Activated CD4-positive, CD25-positive, alpha-beta regulatory T cell treated with anti-CD3 and anti-CD28 coated beads, Interleukin-2, amount 50 U/mL, for 24 hours (primary cell): ENCODE results near the gene LEMD1.
"Not testable (repeated sequence)": the region's sequence is repeated elsewhere in the genome, so short reads cannot be mapped to it uniquely, and the experiment has no call there.

ENCODE experiments used
- ATAC-seq, 2 donors: fragments of 150-1000 bp; cut with Tn5 transposase; one replicate each; pipeline ENCODE4 v1.10.0; 2021; ENCODE audit warnings: mild to moderate bottlenecking in 1 of 2, moderate library complexity in 1 of 2

Gene LEMD1

DNA sequence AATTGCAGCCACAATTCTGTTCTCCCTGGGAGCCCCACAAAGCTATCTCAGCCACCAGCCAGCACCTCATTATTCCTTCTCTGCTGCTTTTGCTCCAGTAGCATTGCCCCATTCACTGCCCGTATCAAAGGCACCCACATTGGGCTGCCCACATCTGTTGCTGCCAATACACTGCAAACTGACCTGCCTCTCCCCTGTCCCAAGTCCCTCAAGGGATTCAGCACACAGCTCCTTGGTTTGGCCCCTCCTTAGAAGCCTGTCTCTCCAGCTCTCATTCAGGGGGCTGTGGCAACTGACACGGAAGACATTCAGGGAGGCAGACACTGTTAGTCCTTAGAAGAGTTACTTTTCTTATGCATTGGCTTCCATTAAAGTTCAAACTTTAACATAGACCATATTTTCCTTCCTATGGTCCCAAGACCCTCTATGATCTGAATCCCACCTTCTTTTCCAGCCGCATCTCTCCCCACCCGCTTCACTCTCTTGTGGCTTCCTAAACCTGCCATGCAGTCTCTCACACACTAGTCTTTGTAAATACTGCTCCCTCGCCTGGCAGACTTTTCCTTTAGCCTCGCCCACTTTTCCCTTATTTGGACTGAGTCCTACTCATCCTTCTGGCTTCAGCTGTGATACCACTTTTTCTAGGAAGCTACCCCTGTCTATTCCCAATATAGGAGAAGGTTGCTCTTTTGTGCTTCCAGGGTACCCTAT lies 45.9 kb downstream of the LEMD1 start:
- ATAC-seq: no peak

DNA sequence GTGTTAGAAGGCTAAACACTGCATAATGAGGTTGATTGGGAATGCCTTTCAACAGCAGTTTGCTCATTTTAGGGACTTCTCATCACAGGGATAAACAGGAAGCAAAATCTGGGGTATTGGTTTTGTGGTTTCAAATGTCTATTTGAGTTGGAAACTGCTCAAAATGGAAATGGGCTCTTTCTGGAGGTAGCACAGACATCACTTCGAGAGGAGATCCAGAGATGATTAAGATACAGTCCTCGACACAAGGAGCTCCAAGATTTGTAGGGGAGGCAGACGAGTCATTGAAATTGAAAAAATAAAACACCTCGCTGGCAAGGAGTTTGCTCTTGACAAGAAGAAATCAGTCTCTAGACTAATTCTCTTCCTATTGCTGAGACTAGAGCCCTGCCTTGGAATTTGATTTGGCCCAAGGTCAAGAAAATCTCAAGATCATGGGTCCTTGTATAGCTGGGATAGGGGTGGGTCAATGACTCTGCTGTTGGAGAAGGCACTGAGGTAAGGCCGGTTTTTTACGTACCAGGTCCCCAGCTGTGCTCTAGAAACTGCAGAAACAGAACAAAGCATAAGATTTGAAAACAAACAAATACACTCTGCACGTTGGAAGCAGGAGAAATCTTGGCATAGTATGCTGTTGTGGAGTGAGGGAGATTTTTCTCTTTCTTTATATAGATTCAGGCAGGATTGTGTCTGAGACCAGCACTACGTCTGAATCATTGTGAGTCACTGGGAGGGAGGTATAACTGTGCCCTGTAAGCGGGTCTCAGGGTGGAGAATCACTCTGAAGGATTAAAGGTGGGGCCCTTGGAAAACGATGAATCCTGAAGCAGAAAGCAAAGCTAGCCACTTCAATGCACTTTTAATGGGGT lies 47.4 kb downstream of the LEMD1 start:
- no peak for ATAC-seq

DNA sequence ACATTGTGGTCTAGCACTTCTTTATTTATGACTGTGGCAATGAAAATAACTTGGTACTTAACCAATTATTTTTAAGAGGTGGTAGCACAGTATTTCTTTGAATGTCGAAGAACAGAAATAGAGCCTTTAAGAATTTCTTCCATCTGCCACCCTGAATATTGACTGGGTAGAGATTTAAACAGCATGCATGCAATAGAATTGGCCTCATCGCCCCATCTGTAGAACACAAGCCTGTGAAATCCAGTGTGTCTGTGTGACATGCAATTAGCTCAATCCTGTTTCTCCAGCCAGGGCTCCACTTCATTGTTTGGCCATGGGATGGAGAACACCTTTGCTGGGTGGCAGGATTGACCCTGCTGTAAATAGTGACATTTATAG lies 48.1 kb downstream of the LEMD1 start:
- ATAC-seq: no peak

DNA sequence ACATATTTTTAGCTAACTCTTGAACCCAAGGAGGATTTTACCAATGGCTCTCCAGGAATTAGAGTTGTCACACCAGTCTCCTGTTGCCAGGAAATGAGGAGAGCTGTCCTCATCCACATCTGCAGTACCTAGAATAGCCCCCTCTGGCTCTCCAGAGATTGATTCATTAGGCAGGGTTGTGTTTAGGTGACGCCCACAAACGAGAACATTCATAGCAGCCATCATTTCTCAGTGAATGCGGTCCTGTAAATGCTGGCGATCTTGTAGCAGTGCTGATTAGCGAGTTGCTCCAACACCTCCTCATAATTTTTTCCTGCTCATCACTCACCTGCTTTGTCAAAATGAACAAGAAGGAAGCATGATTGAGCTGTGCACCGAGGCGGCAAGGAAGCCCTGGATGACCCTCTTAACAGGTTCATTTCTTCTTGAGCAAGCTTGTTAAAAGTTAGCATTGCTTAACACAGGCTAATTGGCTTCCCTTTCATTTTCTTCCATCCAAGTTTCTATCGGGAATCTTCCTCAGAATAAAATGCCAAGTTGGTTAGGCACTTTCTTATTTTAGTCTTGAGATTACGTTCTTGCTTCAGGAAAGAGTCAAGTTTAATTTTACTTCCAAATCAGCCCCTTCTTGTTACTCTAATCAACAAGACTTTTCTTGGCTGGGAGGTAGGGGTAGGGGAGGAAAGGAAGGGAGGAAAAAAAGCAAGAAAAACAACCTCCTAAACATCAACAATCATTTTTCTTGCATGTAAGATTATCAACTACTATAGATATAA lies 48.6 kb downstream of the LEMD1 start:
- ATAC-seq: no peak

DNA sequence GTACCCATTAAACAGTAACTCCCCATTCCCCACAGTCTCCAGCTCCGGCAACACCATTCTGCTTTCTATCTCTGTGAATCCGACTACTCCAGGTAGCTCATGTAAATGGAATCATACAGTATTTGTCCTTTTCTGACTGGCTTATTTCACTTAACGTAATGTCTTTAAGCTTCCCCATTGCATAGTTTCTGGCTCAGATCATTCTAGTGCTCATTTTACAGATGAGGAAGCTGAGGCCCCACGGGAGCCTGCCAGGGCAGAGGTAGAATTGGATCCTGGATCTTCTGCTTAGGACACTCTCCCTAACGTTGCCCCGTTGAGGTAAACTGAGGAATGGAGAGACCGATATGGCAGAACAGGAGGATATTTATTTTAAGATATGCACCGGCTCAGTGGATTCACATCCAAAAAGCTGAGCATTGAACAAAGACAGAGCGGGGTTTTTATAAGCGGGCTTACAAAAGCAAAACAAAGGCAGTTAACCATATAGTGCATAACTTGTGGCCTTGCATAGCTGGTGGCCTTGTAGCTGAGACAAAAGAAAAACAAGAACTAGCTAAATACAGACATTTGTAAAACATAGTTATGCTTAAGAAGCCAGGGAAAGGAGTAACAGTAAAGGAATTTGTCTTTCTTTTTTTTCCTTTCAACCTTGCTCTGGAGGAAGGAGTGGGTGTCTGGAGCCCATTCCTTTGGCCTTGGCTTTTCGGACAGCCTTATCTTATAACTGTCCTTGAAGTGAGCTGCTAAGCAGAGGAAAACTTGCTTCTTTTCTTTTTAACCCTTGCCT lies 49.8 kb downstream of the LEMD1 start:
- no peak for ATAC-seq

DNA sequence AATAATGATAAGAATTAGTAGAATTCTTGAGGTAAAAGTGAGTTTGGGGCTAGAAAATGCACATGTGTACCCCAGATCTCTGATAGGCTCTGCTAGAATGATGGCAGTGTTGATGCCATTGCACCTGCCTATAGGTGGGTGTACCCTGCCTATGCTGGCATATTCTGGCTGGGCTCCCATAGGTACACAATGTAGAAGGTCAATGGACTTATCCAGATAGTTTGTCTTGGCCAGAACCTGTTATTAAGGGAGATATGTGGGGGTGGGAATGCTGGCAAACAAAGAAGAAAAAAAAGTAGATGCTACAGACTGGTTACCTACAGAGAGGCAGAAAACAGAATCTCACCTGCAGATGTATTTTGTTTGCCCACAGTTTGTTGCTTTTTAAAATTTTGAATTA lies 51.1 kb downstream of the LEMD1 start:
- no peak for ATAC-seq

DNA sequence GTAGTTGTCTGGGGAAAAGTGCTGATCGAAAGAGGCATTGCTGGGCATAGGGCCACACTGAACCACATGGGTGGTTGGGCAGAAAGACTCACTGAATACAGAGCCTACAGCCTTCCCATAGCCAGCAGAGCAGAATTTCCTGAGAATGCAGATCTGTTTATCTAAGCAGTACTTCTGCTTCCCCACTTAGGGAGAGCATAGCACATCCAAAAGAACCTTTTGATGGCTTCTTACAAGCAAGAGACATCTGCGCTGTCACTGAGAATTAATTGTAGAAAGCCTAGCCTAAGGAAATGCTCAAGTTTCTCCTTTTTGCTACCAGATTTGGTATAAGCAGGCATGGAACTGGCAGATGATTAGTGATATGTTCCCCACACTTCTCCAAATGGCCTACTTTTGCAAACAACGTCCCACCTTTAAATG lies 52.1 kb downstream of the LEMD1 start:
- no peak for ATAC-seq

DNA sequence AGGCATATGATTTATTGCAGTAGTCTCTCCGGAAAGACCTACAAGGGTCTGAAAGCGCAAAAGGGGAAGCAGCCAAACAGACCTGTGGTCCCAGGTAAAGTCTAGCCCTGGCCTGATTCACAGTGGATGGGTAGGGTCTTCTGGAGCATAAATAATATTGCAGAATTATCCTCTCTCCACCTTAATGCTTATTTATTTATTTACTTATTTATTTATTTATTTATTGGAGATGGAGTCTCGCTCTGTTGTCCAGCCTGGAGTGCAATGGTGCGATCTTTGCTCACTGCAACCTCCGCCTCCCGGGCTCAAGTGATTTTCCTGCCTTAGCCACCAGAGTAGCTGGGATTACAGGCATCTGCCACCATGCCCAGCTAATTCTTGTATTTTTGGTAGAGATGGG lies 53.4 kb downstream of the LEMD1 start:
- no peak for ATAC-seq

DNA sequence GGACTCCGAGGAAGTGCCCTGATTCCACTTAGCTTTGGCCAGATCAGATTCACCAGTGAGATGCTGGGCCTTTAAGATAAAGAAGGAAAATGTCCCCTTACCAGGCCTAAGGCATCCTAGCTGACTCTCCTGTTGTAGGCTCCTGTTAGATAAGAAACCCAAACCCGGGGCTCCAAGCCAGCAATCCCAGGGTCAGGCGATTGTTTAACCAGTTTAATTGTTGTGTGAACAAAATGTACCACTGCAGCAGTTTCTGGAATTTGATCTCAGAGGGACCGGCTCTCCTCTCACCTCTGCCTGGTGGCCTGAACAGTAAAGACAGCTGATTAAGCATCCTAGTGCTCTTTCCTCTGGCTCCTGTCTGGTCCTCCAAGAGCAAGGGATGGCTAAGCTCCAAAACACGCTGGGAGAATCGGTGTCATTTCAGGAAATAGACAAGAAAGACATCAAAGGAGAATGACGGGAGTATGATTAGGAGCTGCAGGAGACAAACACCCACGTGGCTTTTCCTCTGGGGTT lies 55.9 kb downstream of the LEMD1 start:
- no peak for ATAC-seq

DNA sequence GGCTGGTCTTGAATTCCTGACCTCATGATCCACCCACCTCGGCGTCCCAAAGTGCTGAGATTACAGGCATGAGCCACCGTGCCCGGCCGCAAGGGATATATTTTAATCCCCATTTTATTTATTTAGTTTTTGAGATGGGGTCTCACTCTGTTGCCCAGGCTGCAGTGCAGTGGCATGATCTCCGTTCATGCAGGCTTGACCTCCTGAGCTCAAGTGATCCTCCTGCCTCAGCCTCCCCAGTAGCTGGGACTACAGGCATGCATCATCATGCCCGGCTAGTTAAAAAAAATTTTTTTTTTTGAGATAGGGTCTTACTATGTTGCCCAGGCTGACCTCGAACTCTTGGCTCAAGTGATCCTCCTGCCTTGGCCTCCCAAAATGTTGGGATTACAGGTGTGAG lies 56.8 kb downstream of the LEMD1 start:
- ATAC-seq: not testable (repeated sequence)

DNA sequence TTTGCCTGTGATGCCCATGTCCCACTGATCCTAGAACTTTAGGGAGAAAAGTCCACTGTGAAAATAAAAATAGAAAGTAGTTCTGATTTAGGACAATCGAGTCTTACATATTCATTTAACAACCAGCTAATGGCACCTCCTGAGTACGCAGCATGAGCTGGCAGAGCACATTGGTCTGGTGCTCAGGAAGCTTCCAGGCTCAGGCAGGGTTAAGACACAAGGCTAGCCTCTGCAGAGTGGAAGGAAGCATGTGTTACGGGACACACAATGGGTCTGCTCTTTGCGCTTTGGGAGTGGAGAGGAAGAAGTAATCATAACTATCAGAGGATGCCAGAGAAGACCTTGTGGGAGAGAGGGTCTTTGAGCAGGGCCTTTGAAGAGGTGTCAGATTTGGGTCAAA lies 61.0 kb downstream of the LEMD1 start:
- no peak for ATAC-seq

DNA sequence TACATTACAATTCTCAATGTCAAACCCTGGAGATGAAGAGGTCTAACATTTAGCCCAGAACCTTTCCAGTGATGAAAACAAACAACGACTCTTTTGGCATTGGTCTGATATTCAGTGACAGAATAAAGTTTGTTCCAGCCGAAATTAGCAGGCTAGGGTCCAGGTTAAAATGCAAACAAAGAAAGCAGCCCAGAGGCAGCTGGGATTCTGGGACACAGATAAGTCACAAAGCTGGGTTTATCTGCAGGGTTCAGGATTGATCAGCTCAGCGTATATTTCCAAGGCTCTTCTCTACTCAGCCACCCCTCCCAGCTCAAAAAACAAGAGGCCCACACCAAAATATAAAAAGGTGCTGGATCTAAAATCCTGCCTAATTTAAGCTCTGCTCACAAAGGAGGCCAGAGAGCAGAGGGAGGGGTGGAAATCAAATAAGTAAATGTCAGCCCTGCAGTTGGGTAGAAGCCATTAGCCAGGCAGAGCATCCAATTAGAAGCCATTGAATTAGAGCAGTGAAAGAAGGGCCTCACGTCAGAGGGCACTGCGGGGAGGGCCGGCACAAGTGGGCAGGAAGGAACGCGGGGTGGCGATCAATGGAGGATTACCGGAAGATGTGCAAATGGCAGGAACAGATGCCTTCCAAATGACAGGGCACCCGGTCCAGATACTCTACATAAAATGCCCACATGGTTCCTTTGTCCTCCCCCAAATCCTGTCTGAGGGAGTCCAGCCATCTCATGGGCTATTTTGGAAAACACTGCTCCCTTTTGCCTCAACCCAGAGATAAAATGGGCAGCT lies 61.9 kb downstream of the LEMD1 start:
- no peak for ATAC-seq

DNA sequence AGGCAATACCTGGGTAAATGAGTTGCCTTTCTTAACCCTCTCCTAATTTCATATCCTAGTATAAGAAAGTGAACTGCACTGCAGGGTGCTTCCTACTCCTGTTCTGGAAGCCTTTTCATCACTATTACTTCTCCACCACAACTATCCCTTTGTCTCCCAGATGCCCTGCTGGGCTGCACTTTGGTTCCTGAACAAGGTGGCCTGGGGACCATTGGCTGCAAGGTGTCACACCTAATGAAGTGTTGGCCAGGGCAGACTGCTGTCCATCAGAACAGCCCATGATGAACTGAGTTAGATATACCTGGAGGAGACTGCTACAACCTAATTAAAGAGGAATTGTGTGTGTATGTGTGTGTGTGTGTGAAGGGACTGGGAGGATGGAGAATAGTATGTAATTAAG lies 63.3 kb downstream of the LEMD1 start:
- ATAC-seq: no peak

DNA sequence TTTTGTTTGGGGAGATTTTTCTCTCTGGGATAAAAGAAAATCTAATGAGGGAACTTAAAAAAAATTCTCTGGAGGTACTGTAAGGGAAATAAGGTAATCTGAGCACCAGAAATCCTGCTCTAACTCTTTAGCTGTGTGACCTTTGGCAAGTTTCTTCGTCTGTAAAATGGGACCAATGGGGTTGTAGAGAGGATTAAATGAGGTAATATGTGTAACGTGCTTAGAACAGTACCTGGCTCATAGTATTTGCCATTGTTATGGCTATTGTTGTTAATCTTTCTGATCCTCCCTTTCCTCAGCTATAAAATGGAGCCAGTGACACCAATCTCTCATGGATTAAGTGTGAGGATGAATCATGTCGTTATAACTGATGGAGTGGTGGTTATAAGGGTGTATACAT lies 64.3 kb downstream of the LEMD1 start:
- ATAC-seq: no peak

DNA sequence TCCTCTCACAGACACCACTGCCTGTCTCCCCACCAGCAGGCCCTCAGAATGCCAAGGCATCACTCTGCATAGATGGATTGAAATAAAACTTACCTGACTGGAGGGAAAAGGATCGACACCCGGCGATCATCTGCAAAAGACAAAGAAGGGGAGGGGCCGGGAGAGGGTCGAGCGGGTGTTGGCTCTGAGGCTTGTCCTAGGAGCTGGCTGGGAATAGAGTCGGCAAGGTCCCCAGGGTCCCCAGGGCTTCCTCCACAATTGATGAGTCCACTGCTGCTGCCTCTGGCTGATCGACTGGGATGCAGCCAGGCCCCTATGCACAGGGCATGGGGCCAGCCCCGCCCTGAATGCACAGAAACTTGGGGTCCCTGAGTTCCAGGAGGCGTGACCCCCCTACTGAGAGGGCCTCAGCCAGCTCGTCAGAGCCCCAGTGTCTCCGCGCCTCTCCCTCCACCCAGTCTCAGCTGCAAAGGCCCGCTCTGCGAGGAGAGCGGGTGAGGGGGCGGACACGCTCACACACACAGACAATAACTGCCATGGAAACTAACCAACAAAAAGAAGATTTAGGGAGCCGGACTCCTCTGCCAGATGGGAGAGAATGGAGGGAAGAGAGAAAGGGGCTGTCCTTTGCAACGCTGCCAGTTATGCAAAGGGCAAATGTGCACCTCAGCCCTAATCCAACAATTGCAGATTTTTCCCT lies 65.3 kb downstream of the LEMD1 start, which contains the start of gene KLHDC8A:
Gene KLHDC8A (minus strand): TSS at position 483 of the 700 bp plus-strand sequence. CDS start 13,318 bp downstream, outside the sequence.
- no peak for ATAC-seq

DNA sequence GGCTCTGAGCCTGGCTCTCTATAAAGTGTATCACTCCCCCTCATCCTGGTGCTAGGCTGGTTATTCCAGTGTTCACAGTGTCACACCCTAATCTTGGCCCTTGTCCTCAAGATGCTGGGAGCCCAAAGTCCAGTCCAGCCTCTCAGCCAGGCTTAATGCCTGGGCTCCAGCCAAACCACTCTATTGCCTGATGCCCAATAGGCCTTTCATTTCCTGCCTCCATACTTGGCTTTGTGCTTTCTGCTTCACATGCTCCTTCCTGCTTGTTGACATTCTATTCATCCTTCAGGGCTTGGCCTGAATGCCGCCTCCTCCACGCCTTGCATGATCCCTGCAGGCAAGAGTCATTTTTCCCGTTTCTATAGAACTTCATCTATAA lies 66.8 kb downstream of the LEMD1 start:
- ATAC-seq: no peak

DNA sequence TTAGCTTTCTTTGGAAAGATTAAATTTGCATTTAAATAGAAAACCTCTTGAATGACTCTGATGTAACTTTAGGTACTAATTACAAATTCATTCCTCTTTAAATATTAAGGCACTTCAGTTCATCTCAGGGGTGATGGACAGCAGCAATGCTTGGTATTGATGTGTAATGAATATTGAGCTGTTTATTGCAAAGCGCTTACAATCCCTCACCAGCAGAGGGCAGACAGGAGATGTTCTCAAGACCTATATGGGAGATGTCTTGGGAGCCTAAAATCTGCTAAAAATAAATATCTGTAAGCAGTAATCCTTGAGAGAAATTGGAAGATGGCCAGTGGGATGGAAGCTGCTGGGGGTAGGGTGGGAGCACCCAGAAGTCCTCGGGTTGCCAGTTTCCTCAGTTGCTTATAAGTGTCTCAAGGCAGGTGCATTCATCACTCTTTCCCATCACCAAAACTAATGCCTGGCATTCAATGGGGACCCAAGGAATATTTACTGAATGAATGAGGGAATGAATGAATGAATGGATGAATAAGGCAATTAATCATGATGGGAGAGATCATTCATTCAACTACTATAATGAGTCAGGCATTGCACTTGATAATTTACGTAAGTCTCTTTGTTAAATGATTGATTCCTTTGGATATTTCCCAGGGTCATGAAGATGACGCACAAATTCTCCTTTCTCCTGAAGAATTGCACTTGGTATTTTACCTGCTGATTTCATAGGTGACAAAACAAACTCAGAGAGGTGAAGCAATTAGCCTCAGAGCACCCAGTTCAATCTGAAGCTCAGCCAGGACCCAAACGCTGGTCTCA lies 67.4 kb downstream of the LEMD1 start:
- ATAC-seq: peak; percentile 41 to 55

DNA sequence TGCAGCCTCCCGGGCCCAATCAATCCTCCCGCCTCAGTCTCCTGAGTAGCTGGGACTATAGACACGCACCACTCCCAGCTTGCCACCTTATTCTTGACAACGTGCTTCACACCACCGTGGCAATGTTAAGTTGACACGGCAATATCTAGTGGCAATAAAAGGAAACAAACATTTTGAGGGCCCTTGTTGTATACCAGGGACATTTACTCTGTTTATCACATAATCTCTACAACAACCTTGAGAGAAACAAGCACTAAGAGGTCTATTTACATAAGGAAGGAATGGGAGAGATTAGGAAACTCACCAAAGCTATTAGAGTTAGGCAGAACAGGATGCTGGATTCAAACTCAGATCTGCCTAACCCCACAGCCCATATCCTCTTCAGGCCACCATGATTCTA lies 68.2 kb downstream of the LEMD1 start:
- no peak for ATAC-seq

DNA sequence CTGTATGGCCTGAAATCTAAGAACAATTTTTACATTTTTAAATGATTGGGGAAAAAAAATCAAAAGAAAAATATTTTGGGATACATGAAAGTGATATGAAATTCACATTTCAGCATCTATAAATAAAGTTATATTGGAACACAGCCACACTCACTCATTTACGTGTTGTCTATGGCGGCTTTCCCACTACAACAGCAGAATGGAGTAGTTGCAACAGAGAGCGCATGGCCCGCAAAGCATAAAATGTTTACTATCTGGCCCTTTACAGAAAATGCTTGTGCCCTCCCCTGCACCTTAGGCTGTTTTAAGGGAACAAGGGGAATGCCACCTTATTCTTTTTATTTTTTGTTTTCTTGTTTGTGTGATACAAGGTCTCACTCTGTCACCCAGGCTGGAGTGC lies 68.7 kb downstream of the LEMD1 start:
- no peak for ATAC-seq
